ENCODE measurements around the gene CSMD2. TPM values are rescaled to one million over a fixed set of nuclear protein-coding genes. Genes with fewer than 3 reads are reported as not detected.

Gene CSMD2
- total and polyA plus RNA-seq, 2 experiments from 2014 or later = 5.3 to 16.6 TPM

GRCh38 chr1:33661811-33662454 is 503.1 kb downstream of the CSMD2 start:
- TF ChIP-seq JUNB (IDR thresholded peaks at IDR 0.05; ENCODE audit: unreplicated experiment) = no peak
- Mint-ChIP-seq H3K9me3 (no peaks in the 10 kb centered on the region), H3K4me3 (no peak overlapping the region), H3K4me1 (no peaks in the 10 kb centered on the region), H3K36me3 (ENCODE audit: low read depth) (peaks cover 32% of the 10 kb centered on the region), H3K27me3 (ENCODE audit: insufficient read depth, low read depth, poor library complexity) (no peaks in the 10 kb centered on the region), H3K27ac (no peak overlapping the region)
- no peak for ATAC-seq
- Histone ChIP-seq H4K20me1 (replicated peaks; ENCODE audit: insufficient read depth) (no peaks in the 10 kb centered on the region), H3F3A (replicated peaks; ENCODE audit: low read depth) (no peaks in the 10 kb centered on the region), H3K9me2 (ENCODE audit: insufficient read depth) (no peaks in the 10 kb centered on the region), H3K4me1 (ENCODE audit: insufficient read depth) (no peaks in the 10 kb centered on the region), H3K36me3 (ENCODE audit: insufficient read depth) (no peaks in the 10 kb centered on the region; the same call in 1 of the 2 replicates), H2AFZ (no peak overlapping the region), H3K27me3 (ENCODE audit: insufficient read depth) (no peaks in the 10 kb centered on the region), H3K4me3 (no peak overlapping the region), H3K4me2 (no peak overlapping the region), H3K27ac (ENCODE audit: low read depth) (no peak overlapping the region), H3K79me2 (replicated peaks; ENCODE audit: insufficient read depth) (no peaks in the 10 kb centered on the region)
- no peak for DNase-seq (ENCODE audit: low spot score)

- no peak overlapping the region for H3K27ac ChIP-seq (ENCODE audit: low read depth)
- DNase-seq (ENCODE audit: low spot score) = no peak
- no peaks in the 10 kb centered on the region for H3K4me1 Mint-ChIP-seq
- H4K20me1 ChIP-seq (replicated peaks; ENCODE audit: insufficient read depth) = no peaks in the 10 kb centered on the region
- H3K4me1 ChIP-seq (ENCODE audit: insufficient read depth) = no peaks in the 10 kb centered on the region
- no peaks in the 10 kb centered on the region for H3F3A ChIP-seq (replicated peaks; ENCODE audit: low read depth)
- H3K27ac Mint-ChIP-seq = no peak overlapping the region
- H3K4me2 ChIP-seq = no peak overlapping the region
- H3K9me2 ChIP-seq (ENCODE audit: insufficient read depth) = no peaks in the 10 kb centered on the region
- ATAC-seq = no peak
- H3K4me3 Mint-ChIP-seq = no peak overlapping the region
- no peaks in the 10 kb centered on the region; the same call in 1 of the 2 replicates for H3K36me3 ChIP-seq (ENCODE audit: insufficient read depth)
- no peaks in the 10 kb centered on the region; the same call in 2 of the 3 replicates for H3K9me3 Mint-ChIP-seq
- TF ChIP-seq EZH2 (IDR thresholded peaks at IDR 0.05; ENCODE audit: low read depth, unreplicated experiment) = no peak
- TF ChIP-seq JUNB (IDR thresholded peaks at IDR 0.05; ENCODE audit: unreplicated experiment) = no peak
- TF ChIP-seq ZNF331 (CRISPR knock-in tag; IDR thresholded peaks at IDR 0.05; ENCODE audit: low read depth) = no peak
- TF ChIP-seq REST (IDR thresholded peaks at IDR 0.05; ENCODE audit: unreplicated experiment) = no peak
- TF ChIP-seq, protein P1, sequence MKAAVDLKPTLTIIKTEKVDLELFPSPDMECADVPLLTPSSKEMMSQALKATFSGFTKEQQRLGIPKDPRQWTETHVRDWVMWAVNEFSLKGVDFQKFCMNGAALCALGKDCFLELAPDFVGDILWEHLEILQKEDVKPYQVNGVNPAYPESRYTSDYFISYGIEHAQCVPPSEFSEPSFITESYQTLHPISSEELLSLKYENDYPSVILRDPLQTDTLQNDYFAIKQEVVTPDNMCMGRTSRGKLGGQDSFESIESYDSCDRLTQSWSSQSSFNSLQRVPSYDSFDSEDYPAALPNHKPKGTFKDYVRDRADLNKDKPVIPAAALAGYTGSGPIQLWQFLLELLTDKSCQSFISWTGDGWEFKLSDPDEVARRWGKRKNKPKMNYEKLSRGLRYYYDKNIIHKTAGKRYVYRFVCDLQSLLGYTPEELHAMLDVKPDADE (IDR thresholded peaks at IDR 0.05) = no peak
- no peak for TF ChIP-seq CREB1 (CRISPR knock-in tag; IDR thresholded peaks at IDR 0.05; ENCODE audit: low read depth)
- no peak for TF ChIP-seq ZNF114 (CRISPR knock-in tag; IDR thresholded peaks at IDR 0.05)
- TF ChIP-seq NANOG (IDR thresholded peaks at IDR 0.05; ENCODE audit: borderline replicate concordance) = no peak
- TF ChIP-seq, protein P2, sequence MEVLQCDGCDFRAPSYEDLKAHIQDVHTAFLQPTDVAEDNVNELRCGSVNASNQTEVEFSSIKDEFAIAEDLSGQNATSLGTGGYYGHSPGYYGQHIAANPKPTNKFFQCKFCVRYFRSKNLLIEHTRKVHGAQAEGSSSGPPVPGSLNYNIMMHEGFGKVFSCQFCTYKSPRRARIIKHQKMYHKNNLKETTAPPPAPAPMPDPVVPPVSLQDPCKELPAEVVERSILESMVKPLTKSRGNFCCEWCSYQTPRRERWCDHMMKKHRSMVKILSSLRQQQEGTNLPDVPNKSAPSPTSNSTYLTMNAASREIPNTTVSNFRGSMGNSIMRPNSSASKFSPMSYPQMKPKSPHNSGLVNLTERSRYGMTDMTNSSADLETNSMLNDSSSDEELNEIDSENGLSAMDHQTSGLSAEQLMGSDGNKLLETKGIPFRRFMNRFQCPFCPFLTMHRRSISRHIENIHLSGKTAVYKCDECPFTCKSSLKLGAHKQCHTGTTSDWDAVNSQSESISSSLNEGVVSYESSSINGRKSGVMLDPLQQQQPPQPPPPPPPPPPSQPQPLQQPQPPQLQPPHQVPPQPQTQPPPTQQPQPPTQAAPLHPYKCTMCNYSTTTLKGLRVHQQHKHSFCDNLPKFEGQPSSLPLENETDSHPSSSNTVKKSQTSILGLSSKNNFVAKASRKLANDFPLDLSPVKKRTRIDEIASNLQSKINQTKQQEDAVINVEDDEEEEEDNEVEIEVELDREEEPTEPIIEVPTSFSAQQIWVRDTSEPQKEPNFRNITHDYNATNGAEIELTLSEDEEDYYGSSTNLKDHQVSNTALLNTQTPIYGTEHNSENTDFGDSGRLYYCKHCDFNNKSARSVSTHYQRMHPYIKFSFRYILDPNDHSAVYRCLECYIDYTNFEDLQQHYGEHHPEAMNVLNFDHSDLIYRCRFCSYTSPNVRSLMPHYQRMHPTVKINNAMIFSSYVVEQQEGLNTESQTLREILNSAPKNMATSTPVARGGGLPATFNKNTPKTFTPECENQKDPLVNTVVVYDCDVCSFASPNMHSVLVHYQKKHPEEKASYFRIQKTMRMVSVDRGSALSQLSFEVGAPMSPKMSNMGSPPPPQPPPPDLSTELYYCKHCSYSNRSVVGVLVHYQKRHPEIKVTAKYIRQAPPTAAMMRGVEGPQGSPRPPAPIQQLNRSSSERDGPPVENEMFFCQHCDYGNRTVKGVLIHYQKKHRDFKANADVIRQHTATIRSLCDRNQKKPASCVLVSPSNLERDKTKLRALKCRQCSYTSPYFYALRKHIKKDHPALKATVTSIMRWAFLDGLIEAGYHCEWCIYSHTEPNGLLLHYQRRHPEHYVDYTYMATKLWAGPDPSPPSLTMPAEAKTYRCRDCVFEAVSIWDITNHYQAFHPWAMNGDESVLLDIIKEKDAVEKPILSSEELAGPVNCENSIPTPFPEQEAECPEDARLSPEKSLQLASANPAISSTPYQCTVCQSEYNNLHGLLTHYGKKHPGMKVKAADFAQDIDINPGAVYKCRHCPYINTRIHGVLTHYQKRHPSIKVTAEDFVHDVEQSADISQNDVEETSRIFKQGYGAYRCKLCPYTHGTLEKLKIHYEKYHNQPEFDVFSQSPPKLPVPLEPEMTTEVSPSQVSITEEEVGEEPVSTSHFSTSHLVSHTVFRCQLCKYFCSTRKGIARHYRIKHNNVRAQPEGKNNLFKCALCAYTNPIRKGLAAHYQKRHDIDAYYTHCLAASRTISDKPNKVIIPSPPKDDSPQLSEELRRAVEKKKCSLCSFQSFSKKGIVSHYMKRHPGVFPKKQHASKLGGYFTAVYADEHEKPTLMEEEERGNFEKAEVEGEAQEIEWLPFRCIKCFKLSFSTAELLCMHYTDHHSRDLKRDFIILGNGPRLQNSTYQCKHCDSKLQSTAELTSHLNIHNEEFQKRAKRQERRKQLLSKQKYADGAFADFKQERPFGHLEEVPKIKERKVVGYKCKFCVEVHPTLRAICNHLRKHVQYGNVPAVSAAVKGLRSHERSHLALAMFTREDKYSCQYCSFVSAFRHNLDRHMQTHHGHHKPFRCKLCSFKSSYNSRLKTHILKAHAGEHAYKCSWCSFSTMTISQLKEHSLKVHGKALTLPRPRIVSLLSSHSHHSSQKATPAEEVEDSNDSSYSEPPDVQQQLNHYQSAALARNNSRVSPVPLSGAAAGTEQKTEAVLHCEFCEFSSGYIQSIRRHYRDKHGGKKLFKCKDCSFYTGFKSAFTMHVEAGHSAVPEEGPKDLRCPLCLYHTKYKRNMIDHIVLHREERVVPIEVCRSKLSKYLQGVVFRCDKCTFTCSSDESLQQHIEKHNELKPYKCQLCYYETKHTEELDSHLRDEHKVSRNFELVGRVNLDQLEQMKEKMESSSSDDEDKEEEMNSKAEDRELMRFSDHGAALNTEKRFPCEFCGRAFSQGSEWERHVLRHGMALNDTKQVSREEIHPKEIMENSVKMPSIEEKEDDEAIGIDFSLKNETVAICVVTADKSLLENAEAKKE (CRISPR knock-in tag; IDR thresholded peaks at IDR 0.05) = no peak
- TF ChIP-seq STAT1 (IDR thresholded peaks at IDR 0.05; ENCODE audit: unreplicated experiment) = no peak
- TF ChIP-seq EZH2phosphoT487 (IDR thresholded peaks at IDR 0.05; ENCODE audit: unreplicated experiment) = no peak
- H3K27me3 Mint-ChIP-seq (ENCODE audit: insufficient read depth, low read depth, poor library complexity) = no peaks in the 10 kb centered on the region
- no peaks in the 10 kb centered on the region for H3K27me3 ChIP-seq (ENCODE audit: insufficient read depth)
- H3K79me2 ChIP-seq (replicated peaks; ENCODE audit: insufficient read depth) = no peaks in the 10 kb centered on the region
- peaks cover 29% of the 10 kb centered on the region for H3K36me3 Mint-ChIP-seq (ENCODE audit: low read depth)
- H2AFZ ChIP-seq = no peak overlapping the region
- no peak overlapping the region for H3K4me3 ChIP-seq
Measured at GRCh38 chr1:33660956-33661355, 504.1 kb downstream of the CSMD2 start.
